Measurements from ENCODE around the gene EPHB2.

The EPHB2 gene

DNA sequence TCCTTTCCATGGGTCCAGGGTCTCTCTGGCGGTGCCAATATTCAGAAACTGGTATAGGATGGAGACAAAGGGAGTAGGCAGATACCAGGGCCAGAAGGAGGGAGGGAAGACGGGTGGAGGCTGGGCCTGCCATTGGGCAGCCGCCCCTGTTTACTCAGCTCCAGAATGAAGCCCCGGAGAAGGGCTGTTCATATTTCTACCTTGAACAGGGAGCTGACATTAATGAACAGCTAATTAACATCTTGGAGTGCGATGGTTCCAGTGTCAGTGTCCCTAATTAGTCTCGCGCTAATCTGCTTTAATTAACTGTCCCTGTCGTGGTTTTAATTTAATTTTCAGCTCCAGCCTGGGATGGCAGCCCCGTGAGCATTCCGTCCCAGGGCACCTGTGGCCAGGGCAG, 113.8 kb downstream of the EPHB2 start:
- TF ChIP-seq FOXP2 (optimal IDR thresholded peaks at IDR 0.05; ENCODE audit: borderline replicate concordance, extremely low read depth, extremely low read length, insufficient read depth), result no peak
- no peak for TF ChIP-seq POLR2AphosphoS5 (IDR thresholded peaks at IDR 0.05; ENCODE audit: low read depth, low read length)
- no peak for TF ChIP-seq REST (IDR thresholded peaks at IDR 0.05; ENCODE audit: insufficient read depth in 1 of 2, low read depth in 2 of 2, low read length in 2 of 2)
- TF ChIP-seq SIN3A (IDR thresholded peaks at IDR 0.05; ENCODE audit: borderline replicate concordance, insufficient read depth, low read length), result no peak
- no peak for TF ChIP-seq TAF1 (IDR thresholded peaks at IDR 0.05; ENCODE audit: borderline replicate concordance, insufficient read depth, low read length)

DNA sequence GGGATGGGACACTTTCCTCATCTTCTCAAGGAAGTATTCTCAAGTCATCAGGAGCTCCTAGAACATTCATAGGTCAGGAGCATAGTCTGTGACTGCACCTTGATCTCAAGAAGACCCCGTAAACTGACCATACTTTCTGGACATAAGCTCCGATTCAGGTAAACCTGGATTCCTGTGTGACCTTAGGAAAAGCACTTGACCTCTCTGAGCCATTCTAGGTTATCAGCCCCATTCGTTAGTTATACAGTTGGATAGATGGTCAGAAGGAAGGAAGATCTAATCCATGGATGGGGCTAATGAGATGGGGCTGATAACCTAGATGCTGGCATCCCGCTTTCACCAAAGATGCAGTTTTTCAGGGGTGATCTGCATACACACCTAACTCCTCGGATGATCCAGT, 114.3 kb downstream of the EPHB2 start:
- no peak for TF ChIP-seq TAF1 (IDR thresholded peaks at IDR 0.05; ENCODE audit: borderline replicate concordance, insufficient read depth, low read length)
- TF ChIP-seq SIN3A (IDR thresholded peaks at IDR 0.05; ENCODE audit: borderline replicate concordance, insufficient read depth, low read length), result no peak
- TF ChIP-seq FOXP2 (optimal IDR thresholded peaks at IDR 0.05; ENCODE audit: borderline replicate concordance, extremely low read depth, extremely low read length, insufficient read depth), result no peak
- TF ChIP-seq REST (IDR thresholded peaks at IDR 0.05; ENCODE audit: insufficient read depth in 1 of 2, low read depth in 2 of 2, low read length in 2 of 2), result no peak
- TF ChIP-seq POLR2AphosphoS5 (IDR thresholded peaks at IDR 0.05; ENCODE audit: low read depth, low read length), result no peak

DNA sequence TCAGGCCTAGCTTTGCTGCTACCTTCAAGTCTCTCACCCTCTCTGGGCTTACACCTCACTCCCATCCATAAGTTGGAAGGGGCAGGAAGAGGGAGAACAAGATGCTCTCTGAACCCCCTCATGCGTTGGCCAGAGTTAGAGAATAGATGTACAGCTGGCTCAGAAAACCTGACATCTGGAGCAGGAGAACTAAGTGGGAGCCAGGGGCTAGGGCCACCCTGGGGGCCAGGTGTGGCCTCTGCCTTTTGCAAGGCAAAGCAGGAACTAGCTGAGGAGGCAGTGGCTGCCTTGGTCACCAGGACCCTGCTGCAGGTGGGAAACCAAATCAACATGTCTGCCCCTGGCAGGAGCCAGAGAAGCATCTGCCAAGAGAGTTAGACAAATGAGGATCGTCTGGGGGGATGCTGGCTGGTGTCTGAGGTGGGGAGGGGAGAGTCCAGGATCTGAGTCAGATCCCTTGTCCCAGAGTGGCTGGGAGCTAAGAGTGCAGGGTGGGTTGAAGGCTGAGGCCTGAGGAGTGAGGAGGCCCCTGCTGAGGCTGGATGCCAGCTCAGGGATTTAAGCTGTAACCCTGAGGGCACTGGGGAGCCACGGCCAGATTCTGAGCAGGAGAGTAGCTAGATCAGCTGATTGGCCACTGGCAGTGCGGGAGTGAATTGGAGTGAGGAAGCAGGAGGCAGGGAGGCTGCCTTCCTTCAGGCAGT, 115.0 kb downstream of the EPHB2 start:
- no peak for TF ChIP-seq POLR2AphosphoS5 (IDR thresholded peaks at IDR 0.05; ENCODE audit: low read depth, low read length)
- no peak for TF ChIP-seq TAF1 (IDR thresholded peaks at IDR 0.05; ENCODE audit: borderline replicate concordance, insufficient read depth, low read length)
- no peak for TF ChIP-seq SIN3A (IDR thresholded peaks at IDR 0.05; ENCODE audit: borderline replicate concordance, insufficient read depth, low read length)
- TF ChIP-seq REST (IDR thresholded peaks at IDR 0.05; ENCODE audit: insufficient read depth in 1 of 2, low read depth in 2 of 2, low read length in 2 of 2), result no peak
- no peak for TF ChIP-seq FOXP2 (optimal IDR thresholded peaks at IDR 0.05; ENCODE audit: borderline replicate concordance, extremely low read depth, extremely low read length, insufficient read depth)

- no peak for TF ChIP-seq REST (IDR thresholded peaks at IDR 0.05; ENCODE audit: insufficient read depth in 1 of 2, low read depth in 2 of 2, low read length in 2 of 2)
- TF ChIP-seq SIN3A (IDR thresholded peaks at IDR 0.05; ENCODE audit: borderline replicate concordance, insufficient read depth, low read length), result no peak
- no peak for TF ChIP-seq FOXP2 (optimal IDR thresholded peaks at IDR 0.05; ENCODE audit: borderline replicate concordance, extremely low read depth, extremely low read length, insufficient read depth)
- TF ChIP-seq TAF1 (IDR thresholded peaks at IDR 0.05; ENCODE audit: borderline replicate concordance, insufficient read depth, low read length), result no peak
- no peak for TF ChIP-seq POLR2AphosphoS5 (IDR thresholded peaks at IDR 0.05; ENCODE audit: low read depth, low read length)
Observed at GRCh38 chr1:22826604-22827580, 116.3 kb downstream of the EPHB2 start.

All from PFSK-1 (cell line).